HG03039 (cell line): ENCODE measurements around the gene STRA6.
"Not testable (repeated sequence)": the region's sequence is repeated elsewhere in the genome, so short reads cannot be mapped to it uniquely, and the experiment has no call there.

Source experiments
- ATAC-seq: cut with Tn5 transposase; IDR thresholded peaks from one replicate; pipeline ENCODE4 v1.9.1; 2021; ENCODE audit warnings: mild to moderate bottlenecking, moderate library complexity; ENCODE audit not compliant: unreplicated experiment

The STRA6 gene

DNA sequence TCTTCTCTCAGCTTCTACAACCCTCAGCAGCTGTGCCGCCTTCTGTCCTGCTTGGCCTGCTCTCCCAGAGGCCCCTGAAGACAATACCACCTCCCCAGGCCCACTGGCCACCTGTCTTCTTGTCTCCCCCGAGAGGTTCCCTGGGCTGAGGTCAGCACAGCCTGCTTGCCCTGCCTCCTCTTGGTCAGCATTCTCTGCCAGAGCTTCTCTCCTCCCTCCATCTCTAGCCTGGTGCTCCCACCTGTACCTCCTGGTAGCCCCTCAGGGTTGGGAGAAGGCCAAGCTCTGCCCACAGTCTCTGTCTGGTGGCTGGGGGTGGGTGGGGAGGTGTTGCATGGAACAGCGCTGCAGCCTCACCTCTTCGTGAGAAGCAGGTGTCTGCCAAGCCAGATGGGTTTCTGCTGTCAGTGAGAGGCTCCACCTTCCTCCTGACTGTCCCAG, 34.7 kb downstream of the STRA6 start:
- no peak for ATAC-seq

DNA sequence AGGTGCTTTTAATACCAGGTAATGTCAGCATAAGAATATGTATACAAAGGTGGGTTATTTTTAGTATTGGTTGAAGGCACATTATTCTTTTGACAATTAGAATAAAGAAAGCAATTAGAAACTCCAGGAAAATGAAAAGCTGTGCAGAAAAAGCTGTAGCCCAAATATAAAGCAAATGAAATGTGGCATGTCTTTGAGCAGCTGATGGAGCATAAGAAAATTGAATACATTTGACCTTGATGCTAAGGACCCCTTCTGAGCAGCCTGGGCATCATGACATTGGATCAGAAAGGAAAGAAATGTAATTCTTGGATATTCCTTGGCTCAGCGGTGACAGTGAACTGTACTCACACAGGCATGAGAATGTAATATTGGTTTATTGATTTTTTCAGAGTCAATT, 37.1 kb downstream of the STRA6 start:
- no peak for ATAC-seq

DNA sequence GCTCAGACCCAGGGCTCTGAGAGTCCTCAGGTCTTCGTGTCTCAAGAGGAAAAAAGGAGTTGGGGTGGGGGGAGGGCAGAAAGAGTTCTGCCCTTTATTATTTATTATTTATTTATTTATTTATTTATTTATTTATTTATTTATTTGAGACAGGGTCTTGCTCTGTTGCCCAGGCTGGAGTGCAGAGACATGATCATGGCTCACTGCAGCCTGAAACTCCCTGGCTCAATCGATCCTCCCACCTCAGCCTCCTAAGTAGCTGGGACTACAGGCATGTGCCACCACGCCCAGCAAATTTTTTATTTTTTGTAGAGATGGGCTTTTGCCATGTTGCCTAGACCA, 40.4 kb downstream of the STRA6 start:
- ATAC-seq: not testable (repeated sequence)

DNA sequence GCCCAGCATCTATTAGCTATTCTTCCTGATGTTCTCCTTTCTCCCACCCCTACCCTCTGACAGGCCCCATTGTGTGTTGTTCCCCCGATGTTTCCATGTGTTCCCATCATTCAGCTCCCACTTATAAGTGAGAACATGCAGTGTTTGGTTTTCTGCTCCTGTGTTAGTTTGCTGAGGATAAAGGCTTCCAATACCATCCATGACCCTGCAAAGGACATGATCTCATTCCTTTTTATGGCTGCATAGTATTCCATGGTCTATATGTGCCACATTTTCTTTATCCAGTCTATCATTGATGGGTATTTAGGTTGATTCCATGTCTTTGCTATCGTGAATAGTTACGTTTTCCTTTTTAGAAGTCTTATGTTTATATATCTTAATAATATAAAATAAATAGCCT, 42.2 kb downstream of the STRA6 start:
- not testable (repeated sequence) for ATAC-seq

DNA sequence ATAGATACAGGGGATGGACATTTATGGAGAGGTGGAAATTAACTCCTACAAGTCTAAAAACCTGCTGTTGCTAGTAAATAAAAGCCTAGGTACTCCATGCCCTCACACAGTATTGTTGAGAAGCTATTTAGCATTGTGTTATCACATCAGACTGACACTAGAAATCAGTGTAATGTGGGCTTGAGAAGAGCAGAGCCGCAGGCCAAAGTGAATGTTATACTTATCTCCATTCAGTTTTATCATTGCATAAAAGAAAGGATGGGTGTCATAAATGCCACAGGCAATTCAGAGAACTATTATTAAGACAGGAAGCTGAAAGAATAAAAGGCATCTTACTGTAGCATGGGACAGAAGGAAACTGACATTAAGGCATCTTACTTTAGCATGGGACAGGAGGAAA, 42.8 kb downstream of the STRA6 start:
- no peak for ATAC-seq

DNA sequence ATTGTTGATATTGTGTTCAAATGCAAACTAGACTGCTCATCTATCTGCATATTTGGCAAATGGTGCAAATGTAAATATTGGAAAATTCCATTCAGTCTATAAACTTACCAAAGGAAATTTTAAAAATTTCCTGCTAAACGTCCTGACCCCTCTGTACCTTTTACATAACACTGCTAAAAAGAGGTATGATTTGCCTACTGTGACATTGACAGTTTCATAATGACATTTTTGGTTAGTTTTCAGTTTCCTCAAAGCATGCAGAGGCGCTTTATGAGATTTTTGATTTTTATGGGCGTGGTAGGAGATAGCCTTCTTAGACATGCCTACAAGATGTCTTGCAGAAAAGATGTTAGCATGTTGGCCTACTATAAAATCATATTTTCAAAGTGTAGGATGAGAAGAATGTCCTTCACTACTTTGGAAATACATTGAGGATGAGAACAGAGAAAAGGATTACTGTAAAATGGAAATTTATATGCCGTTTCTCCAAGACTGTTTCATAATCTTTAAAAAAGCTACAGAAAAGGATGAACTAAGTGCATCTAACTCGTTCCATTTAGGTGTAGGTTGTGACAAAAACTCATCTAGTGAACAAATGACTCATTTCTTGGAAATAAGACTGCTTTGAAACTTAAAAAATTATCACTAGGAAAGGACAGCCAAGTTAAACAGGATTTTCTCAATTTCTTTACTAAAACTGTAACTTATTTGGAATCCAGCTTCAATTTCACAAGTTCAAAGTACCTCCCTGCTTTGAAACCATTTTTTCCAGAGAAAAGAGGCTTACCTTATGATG, 43.5 kb downstream of the STRA6 start:
- peak; percentile 64 for ATAC-seq

DNA sequence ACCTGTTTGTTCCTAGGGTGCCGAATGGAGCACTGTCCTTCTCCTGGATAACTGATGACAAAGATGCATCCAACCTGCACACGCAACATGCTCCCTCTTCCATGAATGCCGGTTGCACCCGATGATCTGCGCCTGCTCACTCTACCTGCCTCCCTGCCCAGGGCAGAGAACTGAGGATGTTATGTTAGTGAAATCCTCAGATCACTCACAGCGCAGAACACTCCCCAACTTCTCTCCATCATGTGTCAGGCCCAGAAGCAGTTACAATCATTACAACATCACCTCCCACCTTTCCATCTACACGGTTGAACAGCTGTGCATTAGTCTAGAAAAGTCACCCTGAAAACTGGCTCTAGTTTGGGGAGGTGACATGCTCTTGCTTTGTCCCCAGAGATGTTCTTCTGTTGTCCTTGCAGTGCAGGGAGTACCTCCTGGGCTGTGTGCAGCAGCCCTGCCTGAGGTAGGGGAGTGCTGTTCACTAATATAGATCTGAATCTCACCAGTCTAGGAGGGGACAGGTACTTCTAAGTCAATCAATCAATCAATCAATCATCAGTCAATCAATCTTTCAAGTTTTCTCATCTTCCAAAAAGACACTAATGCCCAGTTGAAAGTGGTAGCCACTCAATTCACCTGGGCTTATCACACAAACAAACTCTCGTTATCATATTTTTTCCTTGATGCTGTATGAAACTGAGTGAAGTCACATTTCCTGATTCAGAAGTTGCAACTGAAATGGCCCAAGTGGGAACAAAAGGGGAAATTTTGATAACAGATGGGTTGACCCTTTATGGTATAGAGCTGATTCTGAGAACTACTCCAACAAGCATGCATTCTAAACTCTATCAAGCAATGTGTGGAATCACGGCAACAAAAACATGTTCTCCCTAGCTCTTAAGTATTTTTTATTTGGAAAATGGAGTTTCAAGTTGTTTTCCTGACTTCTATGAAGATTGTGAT, 44.4 kb downstream of the STRA6 start:
- ATAC-seq: no peak

DNA sequence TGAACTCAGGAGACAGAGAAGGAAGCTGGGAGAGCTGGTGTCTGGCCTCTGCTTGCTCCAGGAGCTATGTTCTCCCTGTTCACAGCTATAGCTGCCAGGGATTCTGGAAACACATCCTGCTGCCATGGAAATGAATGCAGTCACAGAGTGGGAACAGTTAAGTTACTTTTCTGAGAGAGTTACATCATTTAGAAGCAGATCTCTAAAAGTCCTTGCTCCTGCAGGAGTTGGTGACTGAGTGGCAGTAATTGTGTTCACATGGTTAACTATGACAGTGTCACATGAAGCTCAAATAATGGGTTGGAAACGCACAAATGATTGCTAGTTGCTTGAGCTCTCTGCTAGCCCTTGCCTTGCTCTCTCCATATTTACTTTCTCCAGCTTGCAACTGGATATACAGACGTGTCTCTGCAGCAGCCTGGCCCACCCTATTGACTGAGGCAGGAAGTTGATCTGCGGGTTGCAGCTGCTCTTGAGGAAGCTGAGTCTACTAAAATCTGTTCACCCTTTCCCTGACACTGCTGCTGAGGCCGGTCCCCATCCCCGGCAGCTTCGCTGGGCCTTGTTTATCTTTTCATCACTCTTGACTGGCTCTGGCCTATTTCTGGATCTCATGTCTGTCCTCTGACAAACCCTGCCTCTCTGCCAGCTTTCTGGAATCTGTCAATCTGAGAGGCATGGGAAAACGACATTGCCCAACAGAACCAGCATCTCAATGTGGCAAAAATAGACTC, 45.7 kb downstream of the STRA6 start:
- ATAC-seq: no peak

DNA sequence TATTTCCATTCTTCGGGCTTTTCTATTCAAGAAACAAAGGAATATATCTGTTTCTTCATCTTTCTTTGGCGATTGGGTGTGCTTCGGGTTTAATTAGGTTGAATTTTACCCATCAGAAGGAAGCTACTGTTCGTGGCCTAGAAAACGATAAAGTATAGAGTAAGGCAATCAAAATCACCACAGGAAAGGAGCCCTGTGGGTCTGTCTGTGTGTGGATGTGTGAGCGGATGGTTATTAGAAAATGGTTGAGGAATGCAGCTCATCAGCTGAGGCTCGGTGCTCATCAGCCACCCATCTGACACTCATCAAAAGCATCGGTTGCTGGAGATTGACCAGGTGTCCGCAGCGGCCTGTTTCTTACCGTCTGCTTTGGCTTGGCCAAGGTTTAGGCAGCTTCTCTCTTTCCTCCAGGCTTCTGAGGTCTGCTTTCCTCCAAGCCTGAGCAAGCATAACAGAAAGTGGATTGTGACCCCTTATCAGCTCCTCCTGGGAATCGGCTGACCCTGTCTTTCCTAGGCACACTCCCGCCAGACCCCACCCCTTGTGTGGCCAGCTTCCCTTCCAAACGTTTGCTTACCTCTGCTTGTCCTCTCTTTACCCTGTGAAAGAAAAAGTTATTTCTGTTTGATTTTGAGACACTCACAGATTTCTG, 46.7 kb downstream of the STRA6 start:
- ATAC-seq: no peak

DNA sequence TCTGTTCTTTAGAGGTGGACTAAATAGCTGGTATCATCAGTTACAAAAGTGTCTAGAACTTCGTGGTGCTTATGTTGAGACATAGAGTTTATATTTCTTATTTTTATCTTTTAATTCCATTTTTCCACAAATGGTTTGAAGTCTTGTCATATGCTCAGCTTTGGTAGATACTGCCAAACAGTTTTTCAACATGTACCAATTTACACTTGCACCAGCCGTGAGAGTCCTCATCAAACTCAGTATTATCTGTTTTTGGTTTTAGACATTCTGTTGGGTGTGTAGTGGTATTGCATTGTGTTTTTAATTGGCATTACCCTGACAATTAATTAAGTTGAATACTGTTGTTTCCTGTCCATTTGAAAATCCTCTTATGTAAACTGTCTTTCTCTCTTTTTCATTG, 55.5 kb downstream of the STRA6 start:
- no peak for ATAC-seq

DNA sequence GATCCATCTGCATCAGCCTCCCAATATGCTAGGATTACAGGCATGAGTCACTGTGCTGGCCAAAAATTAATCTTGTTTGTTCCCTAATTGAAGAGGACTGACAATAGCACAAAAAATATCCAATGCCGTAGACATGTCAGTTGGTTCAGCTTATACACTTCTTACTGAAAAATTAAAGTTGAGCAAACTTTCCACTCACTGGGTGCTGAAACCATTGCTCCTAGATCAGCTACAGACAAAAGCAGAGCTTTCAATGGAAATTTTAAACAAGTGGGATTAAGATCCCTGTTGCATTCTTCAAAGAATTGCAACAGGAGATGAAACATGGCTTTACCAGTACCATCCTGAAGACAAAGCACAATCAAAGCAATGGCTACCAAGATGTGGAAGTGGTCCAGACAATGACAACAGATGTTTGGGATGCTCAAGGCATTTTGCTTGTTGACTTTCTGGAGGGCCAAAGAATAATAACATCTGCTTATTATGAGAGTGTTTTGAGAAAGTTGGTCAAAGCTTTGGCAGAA, 56.2 kb downstream of the STRA6 start:
- ATAC-seq: no peak

DNA sequence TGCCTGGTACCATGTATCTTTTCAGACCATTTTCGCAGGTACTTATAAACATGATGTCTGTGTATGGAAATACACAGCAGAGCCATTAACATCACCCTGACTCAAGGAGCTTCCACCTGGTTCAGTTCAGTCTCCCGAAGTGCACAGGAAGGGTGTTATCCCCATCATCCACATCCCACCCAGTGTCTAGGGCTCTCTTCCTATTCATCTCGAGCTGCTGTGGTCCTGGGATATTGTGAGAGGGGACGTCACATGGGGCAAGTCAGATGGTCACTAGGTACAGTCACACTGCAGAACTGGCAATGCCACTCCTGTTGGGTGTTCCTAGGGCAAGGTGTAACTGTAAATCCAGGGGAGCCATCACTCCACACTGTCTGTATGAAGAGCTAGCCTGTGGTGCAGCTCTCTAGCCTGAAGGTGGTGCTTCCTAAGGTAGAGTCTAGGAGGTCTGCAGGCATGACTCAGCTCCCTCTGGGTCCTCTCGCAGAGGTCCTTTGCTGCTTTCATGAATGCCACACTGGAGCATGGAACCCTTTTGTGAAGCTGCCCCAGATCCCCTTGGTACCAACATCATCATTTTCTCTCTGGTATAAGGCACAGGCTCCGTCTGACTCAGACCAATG, 58.3 kb downstream of the STRA6 start:
- no peak for ATAC-seq

DNA sequence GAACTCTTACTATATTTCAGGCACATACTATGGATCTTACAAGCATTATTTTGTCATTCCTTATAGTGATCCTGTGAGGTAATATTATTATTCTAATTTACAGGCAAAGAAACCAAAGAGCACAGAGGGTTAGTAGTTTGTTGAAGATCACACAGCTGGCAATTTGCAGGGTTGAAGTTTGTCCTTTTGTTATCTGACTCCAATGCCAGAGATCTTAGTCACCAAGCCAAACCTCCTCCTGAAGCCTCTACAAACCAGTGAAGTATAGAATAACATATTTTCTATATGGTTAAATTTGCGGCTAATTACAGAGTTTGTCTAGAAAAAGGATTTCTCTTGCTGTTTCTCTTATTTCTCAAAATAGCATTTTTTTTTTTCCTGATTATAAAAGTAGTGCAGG, 61.0 kb downstream of the STRA6 start:
- no peak for ATAC-seq

DNA sequence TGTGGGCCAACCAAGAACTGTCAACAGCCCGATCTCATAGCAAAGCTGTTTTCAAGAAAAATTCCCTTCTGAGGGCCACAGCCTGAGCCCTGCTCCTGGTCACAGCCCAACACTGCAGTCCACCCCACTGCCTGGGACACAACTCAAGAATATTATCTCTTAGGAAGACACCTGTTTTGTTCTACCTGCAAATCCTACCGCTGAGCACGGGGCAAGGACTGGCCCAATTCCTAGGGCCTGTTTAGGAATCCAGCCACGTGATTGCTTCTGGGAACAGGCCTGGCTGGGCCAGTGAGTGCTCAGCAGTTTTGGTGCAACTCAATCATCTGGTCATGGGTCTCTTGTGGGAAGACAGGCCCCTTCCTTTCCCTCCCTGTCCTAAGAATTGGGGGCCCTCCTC, 63.9 kb downstream of the STRA6 start:
- no peak for ATAC-seq

DNA sequence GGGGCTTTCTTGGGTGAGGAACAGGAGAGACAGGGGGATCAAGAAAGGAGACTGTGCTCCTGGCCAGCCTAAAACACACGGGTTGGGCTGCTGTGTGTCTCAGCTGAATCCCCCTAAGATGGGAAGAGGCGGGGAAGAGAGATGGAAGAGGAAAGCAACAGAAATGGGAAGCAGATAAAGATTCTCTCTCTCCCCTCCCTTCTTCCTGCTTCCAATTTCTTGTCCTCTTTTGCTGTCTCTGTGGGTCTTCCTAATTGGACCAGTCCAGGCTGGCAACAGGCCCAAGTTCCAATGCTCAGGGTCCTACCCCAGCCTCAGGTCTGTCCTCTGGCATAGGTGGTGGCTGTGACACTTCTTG, 65.1 kb downstream of the STRA6 start:
- no peak for ATAC-seq

DNA sequence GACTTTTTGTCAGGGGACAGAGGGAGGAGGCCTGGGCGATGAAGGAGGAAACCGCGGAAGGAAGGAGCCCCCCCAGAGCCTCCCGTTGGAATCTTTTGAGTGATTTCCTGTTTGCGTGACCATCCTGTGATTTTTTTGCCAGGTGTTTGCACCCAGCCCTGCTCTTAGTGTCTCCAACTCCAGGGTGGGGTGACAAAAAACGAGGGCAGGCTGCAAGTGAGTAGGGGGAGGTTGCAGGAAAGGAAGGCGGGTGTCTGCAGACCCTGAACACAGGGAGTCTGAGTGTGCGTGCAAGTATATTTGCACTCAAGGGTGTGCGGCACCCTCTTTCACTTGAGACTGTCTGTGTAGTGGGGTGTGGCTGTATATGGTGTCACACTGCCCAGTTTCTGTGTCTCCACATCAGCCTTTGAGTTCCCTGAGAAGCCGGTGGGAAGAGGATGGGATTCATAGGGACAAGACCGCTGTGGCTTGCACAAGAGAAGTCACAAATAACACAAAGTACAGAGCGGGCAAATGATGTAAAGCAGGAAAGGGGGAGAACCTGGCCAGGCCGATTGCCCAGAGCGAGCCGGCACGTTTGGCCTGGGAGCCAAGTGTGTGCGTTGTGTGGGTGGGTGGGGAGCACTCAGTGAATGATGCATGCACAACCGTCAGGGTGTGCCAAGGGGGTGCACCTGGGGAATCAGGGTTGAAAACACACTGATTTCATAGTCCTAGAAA, 65.6 kb downstream of the STRA6 start:
- no peak for ATAC-seq

DNA sequence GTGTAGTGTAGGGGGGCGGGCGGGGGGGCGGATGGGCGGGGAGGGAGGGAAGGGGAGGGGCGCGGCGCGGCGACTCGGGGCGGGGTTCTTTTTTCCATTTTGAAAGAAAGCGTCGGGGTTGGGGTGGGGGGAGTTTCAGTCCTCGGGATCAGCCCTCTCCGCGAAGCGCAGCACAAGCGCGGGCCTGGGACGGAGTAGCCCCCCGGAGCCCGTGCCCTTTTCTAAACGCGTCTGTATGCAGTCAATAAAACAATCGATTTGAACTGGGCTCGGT, 66.1 kb downstream of the STRA6 start:
- ATAC-seq: no peak

DNA sequence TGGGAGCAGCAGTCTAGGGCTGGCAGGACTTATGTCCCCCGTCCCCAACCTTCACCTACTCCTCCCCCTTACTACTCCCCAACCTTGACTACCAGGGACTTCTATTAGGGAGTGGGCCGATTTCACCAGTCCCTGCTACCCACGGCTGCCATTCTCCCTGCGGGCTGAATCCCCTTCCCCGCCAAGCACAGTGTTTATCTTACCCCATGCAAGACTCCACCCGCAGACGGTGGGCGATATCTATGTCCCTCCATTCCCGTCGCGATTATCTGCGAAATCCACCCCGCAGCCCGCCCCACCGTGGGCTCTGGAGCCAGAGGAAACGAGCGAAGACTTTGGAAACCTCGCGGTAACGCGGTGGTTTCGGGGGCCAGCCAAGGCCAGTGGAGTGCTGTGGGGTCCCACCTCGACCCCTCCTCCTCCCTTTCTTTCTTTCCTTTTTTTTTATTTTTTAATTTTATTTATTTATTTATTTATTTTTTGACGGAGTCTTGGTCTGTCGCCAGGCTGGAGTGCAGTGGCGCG, 67.5 kb downstream of the STRA6 start:
- no peak for ATAC-seq

DNA sequence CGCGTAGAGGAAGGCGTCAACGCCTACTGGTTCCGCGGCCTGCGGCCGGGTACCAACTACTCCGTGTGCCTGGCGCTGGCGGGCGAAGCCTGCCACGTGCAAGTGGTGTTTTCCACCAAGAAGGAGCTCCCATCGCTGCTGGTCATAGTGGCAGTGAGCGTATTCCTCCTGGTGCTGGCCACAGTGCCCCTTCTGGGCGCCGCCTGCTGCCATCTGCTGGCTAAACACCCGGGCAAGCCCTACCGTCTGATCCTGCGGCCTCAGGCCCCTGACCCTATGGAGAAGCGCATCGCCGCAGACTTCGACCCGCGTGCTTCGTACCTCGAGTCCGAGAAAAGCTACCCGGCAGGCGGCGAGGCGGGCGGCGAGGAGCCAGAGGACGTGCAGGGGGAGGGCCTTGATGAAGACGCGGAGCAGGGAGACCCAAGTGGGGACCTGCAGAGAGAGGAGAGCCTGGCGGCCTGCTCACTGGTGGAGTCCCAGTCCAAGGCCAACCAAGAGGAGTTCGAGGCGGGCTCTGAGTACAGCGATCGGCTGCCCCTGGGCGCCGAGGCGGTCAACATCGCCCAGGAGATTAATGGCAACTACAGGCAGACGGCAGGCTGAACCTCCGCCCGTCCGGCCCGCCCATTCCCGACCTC, 68.1 kb downstream of the STRA6 start:
- no peak for ATAC-seq
